AG04450 (cell line): ENCODE data around the gene LARGE1. TPM values are rescaled to one million over a fixed set of nuclear protein-coding genes. Genes with fewer than 3 reads are reported as not detected.

Experiments used
- CTCF ChIA-PET: fragments of 300-600, 350-600 bp; formaldehyde crosslinking; extraction: SDS; loops from one replicate; lab custom pipeline; 2022; ENCODE audit warnings: antibody characterized with exemption, inconsistent platforms; lab: Charles Lee
- POLR2A ChIA-PET: fragments of 350-600 bp; formaldehyde crosslinking; extraction: SDS; loops from one replicate; lab custom pipeline; 2021; ENCODE audit warnings: antibody characterized with exemption, inconsistent platforms; lab: Yijun Ruan, JAX
- DNase-seq: peaks from one replicate; pipeline ENCODE4 v3.0.0-alpha.2; 2011; ENCODE audit warnings: low read depth, low spot score
- H3K27ac ChIP-seq: one replicate; pipeline ENCODE4 v1.5.1; 2012; ENCODE audit warnings: low read depth, low read length, control low read depth
- H3K27me3 ChIP-seq: one replicate; pipeline ENCODE4 v1.6.0; 2012; ENCODE audit warnings: low read length; ENCODE audit not compliant: control insufficient read depth, insufficient read depth
- H3K4me3 ChIP-seq: 2 replicates; pipeline ENCODE4 v1.5.1; 2011; ENCODE audit warnings: mild to moderate bottlenecking, low read depth, low read length, control low read depth
- H3K9me3 ChIP-seq: 2 replicates; pipeline ENCODE4 v1.5.1; 2012; ENCODE audit warnings: low read length; ENCODE audit not compliant: control insufficient read depth, insufficient read depth
- polyA plus RNA-seq: library from polyadenylated mRNA; depleted of rRNA; stranded (reverse); fragments of >200 nt; gene quantifications from 2 replicates; pipeline ENCODE4 v1.2.3, GENCODE V29; 2011
- TF ChIP-seq, protein P1 (sequence below): IDR thresholded peaks from 2 replicates; pipeline ENCODE4 v1.5.1; 2011; ENCODE audit warnings: low read depth, low read length, control low read depth, inconsistent platforms

LARGE1 gene
- polyA plus RNA-seq, 1 experiment, result 8.4 TPM

DNA sequence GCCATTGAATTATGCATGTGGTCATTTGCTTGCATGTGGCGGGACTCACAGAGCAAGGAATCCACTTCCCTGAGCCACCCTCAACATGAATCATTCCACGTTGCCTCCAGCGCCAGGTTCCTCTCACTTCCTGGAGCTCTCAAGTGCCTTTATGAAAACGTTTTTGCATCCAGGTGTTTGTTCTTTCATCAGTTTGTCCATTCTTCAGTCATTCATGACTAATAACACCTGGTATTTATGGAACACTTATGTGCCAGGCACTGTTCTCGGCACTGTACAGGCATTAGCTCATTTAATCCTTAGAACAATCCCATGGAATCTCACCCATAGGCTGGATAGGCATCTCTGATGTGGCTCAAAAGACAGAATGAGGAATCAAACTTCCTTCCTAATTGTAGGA lies 606.0 kb downstream of the LARGE1 start:
- H3K4me3 ChIP-seq, result no peak overlapping the region
- DNase-seq, result no peak
- no peaks in the 10 kb centered on the region for H3K27me3 ChIP-seq
- TF ChIP-seq, protein P1, sequence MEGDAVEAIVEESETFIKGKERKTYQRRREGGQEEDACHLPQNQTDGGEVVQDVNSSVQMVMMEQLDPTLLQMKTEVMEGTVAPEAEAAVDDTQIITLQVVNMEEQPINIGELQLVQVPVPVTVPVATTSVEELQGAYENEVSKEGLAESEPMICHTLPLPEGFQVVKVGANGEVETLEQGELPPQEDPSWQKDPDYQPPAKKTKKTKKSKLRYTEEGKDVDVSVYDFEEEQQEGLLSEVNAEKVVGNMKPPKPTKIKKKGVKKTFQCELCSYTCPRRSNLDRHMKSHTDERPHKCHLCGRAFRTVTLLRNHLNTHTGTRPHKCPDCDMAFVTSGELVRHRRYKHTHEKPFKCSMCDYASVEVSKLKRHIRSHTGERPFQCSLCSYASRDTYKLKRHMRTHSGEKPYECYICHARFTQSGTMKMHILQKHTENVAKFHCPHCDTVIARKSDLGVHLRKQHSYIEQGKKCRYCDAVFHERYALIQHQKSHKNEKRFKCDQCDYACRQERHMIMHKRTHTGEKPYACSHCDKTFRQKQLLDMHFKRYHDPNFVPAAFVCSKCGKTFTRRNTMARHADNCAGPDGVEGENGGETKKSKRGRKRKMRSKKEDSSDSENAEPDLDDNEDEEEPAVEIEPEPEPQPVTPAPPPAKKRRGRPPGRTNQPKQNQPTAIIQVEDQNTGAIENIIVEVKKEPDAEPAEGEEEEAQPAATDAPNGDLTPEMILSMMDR, result no peak
- peaks cover 2% of the 10 kb centered on the region; the same call in 1 of the 2 replicates for H3K9me3 ChIP-seq
- CTCF ChIA-PET, result no interaction called here
- H3K27ac ChIP-seq, result no peak overlapping the region
- POLR2A ChIA-PET, result no interaction called here

DNA sequence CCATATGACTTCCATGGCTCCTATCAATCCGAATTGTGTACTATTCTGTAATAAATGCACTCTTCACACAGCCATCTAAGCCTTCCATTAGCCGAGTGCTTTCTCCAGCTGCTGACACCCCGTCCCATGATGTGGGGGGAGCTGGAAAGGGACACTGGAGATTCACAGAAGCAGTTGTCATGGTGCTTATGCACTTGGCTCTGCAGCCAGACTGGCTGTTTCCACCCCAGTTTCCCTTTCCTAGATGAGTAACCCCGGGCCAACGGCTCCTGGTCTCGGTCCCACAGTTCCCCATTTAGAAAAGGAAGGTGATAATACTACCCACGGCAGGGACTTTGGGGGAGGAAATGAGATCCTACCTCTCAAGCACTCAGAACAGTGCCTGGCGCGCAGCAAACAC lies 617.2 kb downstream of the LARGE1 start:
- DNase-seq, result no peak
- Histone ChIP-seq H3K27ac (no peak overlapping the region), H3K4me3 (no peak overlapping the region), H3K9me3 (no peaks in the 10 kb centered on the region; the same call in 1 of the 2 replicates), H3K27me3 (no peaks in the 10 kb centered on the region)
- POLR2A ChIA-PET, result no interaction called here
- CTCF ChIA-PET, result interaction anchor here (0.6 to 2.8 kb wide), 8 partner anchors 217 to 620 kb away, joined by 3 to 24 read pairs (median 10); no protein-coding TSS in a partner anchor
- TF ChIP-seq, protein P1, result no peak

GRCh38 chr22:33302549-33302948 lies 617.7 kb downstream of the LARGE1 start:
- ChIA-PET POLR2A (no interaction called here), CTCF (interaction anchor here (0.6 to 2.8 kb wide), 20 partner anchors 10 to 1853 kb away, joined by 3 to 24 read pairs (median 6); no protein-coding TSS in a partner anchor)
- Histone ChIP-seq H3K27me3 (no peaks in the 10 kb centered on the region), H3K4me3 (no peak overlapping the region), H3K27ac (no peak overlapping the region), H3K9me3 (no peaks in the 10 kb centered on the region; the same call in 1 of the 2 replicates)
- TF ChIP-seq, protein P1, result no peak
- no peak for DNase-seq

GRCh38 chr22:33302049-33302545 lies 618.2 kb downstream of the LARGE1 start:
- TF ChIP-seq, protein P1, result peak; percentile 99
- no peaks in the 10 kb centered on the region for H3K27me3 ChIP-seq
- no peak overlapping the region for H3K4me3 ChIP-seq
- POLR2A ChIA-PET, result no interaction called here
- H3K9me3 ChIP-seq, result no peaks in the 10 kb centered on the region; the same call in 1 of the 2 replicates
- H3K27ac ChIP-seq, result no peak overlapping the region
- peak; percentile 39 for DNase-seq
- CTCF ChIA-PET, result interaction anchor here (0.6 to 2.8 kb wide), 39 partner anchors 10 to 1853 kb away, joined by 3 to 24 read pairs (median 4); no protein-coding TSS in a partner anchor

- TF ChIP-seq, protein P1, result no peak
- H3K27ac ChIP-seq, result no peak overlapping the region
- no peak overlapping the region for H3K4me3 ChIP-seq
- ChIA-PET CTCF (interaction anchor here (0.6 to 1.5 kb wide), 5 partner anchors 219 to 1851 kb away, joined by 3 to 14 read pairs (median 6); no protein-coding TSS in a partner anchor), POLR2A (interaction anchor here (0.8 kb wide), 1 partner anchor 622 kb away, joined by 5 read pairs; no protein-coding TSS in a partner anchor)
- no peaks in the 10 kb centered on the region for H3K27me3 ChIP-seq
- H3K9me3 ChIP-seq, result no peaks in the 10 kb centered on the region
- DNase-seq, result no peak
Measured at GRCh38 chr22:33300165-33300564, 620.1 kb downstream of the LARGE1 start.
